Sigmoid colon (tissue), 3 donors: Measurements from ENCODE around the gene SPANXC.

Source experiments
- CTCF ChIP-seq, 4 experiments: fragments of 450-650 bp in 3 of 4; fragments of 200-600 bp in 1 of 4; IDR thresholded peaks; one replicate each; pipeline ENCODE4 v1.5.1; 2016 to 2019; ENCODE audit warnings: antibody characterized with exemption in 4 of 4, mild to moderate bottlenecking in 3 of 4, moderate library complexity in 2 of 4
- POLR2A ChIP-seq, 2 donors: fragments of 450-650 bp; IDR thresholded peaks; one replicate each; pipeline ENCODE4 v1.6.1; 2016; ENCODE audit warnings: antibody characterized with exemption in 2 of 2, mild to moderate bottlenecking in 2 of 2, moderate library complexity in 2 of 2

GRCh38 chrX:141258080-141258479, 15.8 kb upstream of the SPANXC start:
- no peak for TF ChIP-seq CTCF (IDR thresholded peaks at IDR 0.05)
- no peak for TF ChIP-seq POLR2A (IDR thresholded peaks at IDR 0.05)
